NCI-H2227 (cell line): Measurements from ENCODE around the gene TMED8.

ENCODE experiments used
- DNase-seq: peaks from one replicate; lab custom pipeline; 2025; ENCODE audit not compliant: unreplicated experiment; lab: John Stamatoyannopoulos, UW

The TMED8 gene

GRCh38 chr14:77301103-77301502 lies 75.8 kb downstream of the TMED8 start:
- peak; percentile 77 for DNase-seq

- DNase-seq: no peak
Observed at GRCh38 chr14:77299771-77300170, 77.1 kb downstream of the TMED8 start.

GRCh38 chr14:77296906-77297305 lies 80.0 kb downstream of the TMED8 start:
- DNase-seq: no peak

GRCh38 chr14:77296155-77296554 lies 80.7 kb downstream of the TMED8 start:
- peak; percentile 53 for DNase-seq

- no peak for DNase-seq
Observed at GRCh38 chr14:77290705-77291104, 86.2 kb downstream of the TMED8 start.

GRCh38 chr14:77286576-77286975 lies 90.3 kb downstream of the TMED8 start:
- no peak for DNase-seq
